Fibroblast of skin of scalp (primary cell): ENCODE results near the gene SECISBP2.
"Not testable (repeated sequence)": the region's sequence is repeated elsewhere in the genome, so short reads cannot be mapped to it uniquely, and the experiment has no call there.

ENCODE experiments used
- DNase-seq: peaks from one replicate; pipeline ENCODE4 v3.0.0-alpha.2; 2013

SECISBP2 gene

GRCh38 chr9:89309608-89310474, 8.5 kb upstream of the SECISBP2 start:
- DNase-seq, result no peak

- DNase-seq, result peak; percentile 100
Measured at GRCh38 chr9:89310475-89311345, 7.6 kb upstream of the SECISBP2 start, which contains the start of gene CKS2. TSS of gene CKS2 (plus strand) at chr9:89311195. CDS start at chr9:89311293, 98 bp downstream.

- DNase-seq, result no peak
Measured at GRCh38 chr9:89311346-89312221, 6.7 kb upstream of the SECISBP2 start.

GRCh38 chr9:89312222-89312571, 6.1 kb upstream of the SECISBP2 start:
- peak; percentile 11 for DNase-seq

GRCh38 chr9:89313842-89314241, 4.5 kb upstream of the SECISBP2 start:
- DNase-seq, result peak; percentile 8

- DNase-seq, result no peak
Measured at GRCh38 chr9:89314955-89315354, 3.3 kb upstream of the SECISBP2 start.

- no peak for DNase-seq
Measured at GRCh38 chr9:89315482-89315881, 2.8 kb upstream of the SECISBP2 start.

- DNase-seq, result no peak
Measured at GRCh38 chr9:89317282-89317681, 1.0 kb upstream of the SECISBP2 start.

GRCh38 chr9:89319015-89319905, 960 bp downstream of the SECISBP2 start:
- peak; percentile 1 for DNase-seq

GRCh38 chr9:89323390-89323789, 5.1 kb downstream of the SECISBP2 start:
- no peak for DNase-seq

GRCh38 chr9:89325733-89326132, 7.4 kb downstream of the SECISBP2 start:
- no peak for DNase-seq

GRCh38 chr9:89328064-89328463, 9.8 kb downstream of the SECISBP2 start:
- DNase-seq, result no peak

- DNase-seq, result no peak
Measured at GRCh38 chr9:89329917-89330316, 11.6 kb downstream of the SECISBP2 start.

- DNase-seq, result no peak
Measured at GRCh38 chr9:89330513-89330912, 12.2 kb downstream of the SECISBP2 start.

GRCh38 chr9:89339807-89340206, 21.5 kb downstream of the SECISBP2 start:
- DNase-seq, result no peak

GRCh38 chr9:89340332-89340731, 22.0 kb downstream of the SECISBP2 start:
- DNase-seq, result no peak

- DNase-seq, result no peak
Measured at GRCh38 chr9:89342213-89342612, 23.9 kb downstream of the SECISBP2 start.

GRCh38 chr9:89342948-89343347, 24.6 kb downstream of the SECISBP2 start:
- DNase-seq, result no peak

GRCh38 chr9:89343812-89344211, 25.5 kb downstream of the SECISBP2 start:
- DNase-seq, result not testable (repeated sequence)

GRCh38 chr9:89345476-89345875, 27.2 kb downstream of the SECISBP2 start:
- no peak for DNase-seq

GRCh38 chr9:89346696-89347095, 28.4 kb downstream of the SECISBP2 start:
- no peak for DNase-seq
